LNCaP clone FGC (cell line): ENCODE measurements around the gene RGL1.

Experiments used
- DNase-seq: peaks from one replicate; pipeline ENCODE4 v3.0.0-alpha.2; 2011; ENCODE audit warnings: low read depth
- H3K4me3 ChIP-seq: 2 replicates; pipeline ENCODE4 v1.5.1; 2011; ENCODE audit warnings: mild to moderate bottlenecking, low read depth, low read length, control low read depth
- CTCF ChIP-seq: IDR thresholded peaks from 2 replicates; pipeline ENCODE4 v1.5.1; 2012; ENCODE audit warnings: mild to moderate bottlenecking; ENCODE audit not compliant: control insufficient read depth, insufficient read depth; ENCODE audit errors: extremely low read depth

The RGL1 gene

GRCh38 chr1:183966487-183966886 lies 161.6 kb downstream of the RGL1 start:
- DNase-seq, result no peak
- H3K4me3 ChIP-seq, result no peak overlapping the region
- no peak for TF ChIP-seq CTCF

- no peak overlapping the region for H3K4me3 ChIP-seq
- no peak for TF ChIP-seq CTCF
- no peak for DNase-seq
These were observed 163.0 kb downstream of the RGL1 start for GRCh38 chr1:183967914-183968313.

GRCh38 chr1:183968386-183968785 lies 163.5 kb downstream of the RGL1 start:
- no peak for TF ChIP-seq CTCF
- no peak overlapping the region for H3K4me3 ChIP-seq
- DNase-seq, result no peak

GRCh38 chr1:183970516-183971300 lies 165.8 kb downstream of the RGL1 start:
- no peak overlapping the region for H3K4me3 ChIP-seq
- no peak for DNase-seq
- no peak for TF ChIP-seq CTCF

- DNase-seq, result no peak
- no peak for TF ChIP-seq CTCF
- H3K4me3 ChIP-seq, result no peak overlapping the region
These were observed 170.7 kb downstream of the RGL1 start for GRCh38 chr1:183975651-183976050.

- DNase-seq, result no peak
- H3K4me3 ChIP-seq, result no peak overlapping the region
- TF ChIP-seq CTCF, result no peak
These were observed 172.8 kb downstream of the RGL1 start for GRCh38 chr1:183977717-183978116.
